22Rv1 (cell line): ENCODE data around the gene AMPH.
"Not testable (repeated sequence)": the region's sequence is repeated elsewhere in the genome, so short reads cannot be mapped to it uniquely, and the experiment has no call there.

Experiments
- ZFX ChIP-seq: fragments of 450-650 bp; IDR thresholded peaks from 2 replicates; pipeline ENCODE4 v1.6.1; 2017; ENCODE audit warnings: antibody characterized with exemption, borderline replicate concordance
- TF ChIP-seq, protein P1 (sequence below): fragments of 450-650 bp; IDR thresholded peaks from 2 replicates; pipeline ENCODE4 v1.5.1; 2017; ENCODE audit warnings: mild to moderate bottlenecking

DNA sequence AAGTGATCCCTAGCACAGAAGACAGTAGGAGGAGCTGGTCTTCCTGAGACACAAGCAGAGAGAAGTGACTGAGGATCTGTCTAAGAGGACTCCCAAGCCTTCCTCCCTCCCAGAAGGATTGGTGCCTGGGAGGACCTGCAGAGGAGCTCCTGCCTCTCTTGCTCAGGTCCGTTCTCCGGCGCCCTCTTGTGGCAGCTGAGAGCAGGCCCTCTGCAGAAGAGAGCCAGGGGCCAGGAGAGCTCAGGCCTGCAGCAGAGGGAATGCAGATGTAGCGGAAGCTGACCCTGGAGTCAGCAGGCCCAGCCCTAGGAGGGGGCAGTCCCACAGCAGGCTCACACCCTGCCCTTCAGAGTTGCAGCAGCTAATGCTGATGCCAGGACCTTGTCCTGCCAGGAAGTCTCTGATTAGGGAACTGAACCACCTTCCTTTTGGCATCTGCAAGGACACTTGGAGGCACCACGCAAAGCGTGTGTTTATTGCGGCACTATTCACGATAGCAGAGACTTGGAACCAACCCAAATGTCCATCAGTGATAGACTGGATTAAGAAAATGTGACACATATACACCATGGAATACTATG, 276.8 kb downstream of the AMPH start:
- TF ChIP-seq, protein P1, sequence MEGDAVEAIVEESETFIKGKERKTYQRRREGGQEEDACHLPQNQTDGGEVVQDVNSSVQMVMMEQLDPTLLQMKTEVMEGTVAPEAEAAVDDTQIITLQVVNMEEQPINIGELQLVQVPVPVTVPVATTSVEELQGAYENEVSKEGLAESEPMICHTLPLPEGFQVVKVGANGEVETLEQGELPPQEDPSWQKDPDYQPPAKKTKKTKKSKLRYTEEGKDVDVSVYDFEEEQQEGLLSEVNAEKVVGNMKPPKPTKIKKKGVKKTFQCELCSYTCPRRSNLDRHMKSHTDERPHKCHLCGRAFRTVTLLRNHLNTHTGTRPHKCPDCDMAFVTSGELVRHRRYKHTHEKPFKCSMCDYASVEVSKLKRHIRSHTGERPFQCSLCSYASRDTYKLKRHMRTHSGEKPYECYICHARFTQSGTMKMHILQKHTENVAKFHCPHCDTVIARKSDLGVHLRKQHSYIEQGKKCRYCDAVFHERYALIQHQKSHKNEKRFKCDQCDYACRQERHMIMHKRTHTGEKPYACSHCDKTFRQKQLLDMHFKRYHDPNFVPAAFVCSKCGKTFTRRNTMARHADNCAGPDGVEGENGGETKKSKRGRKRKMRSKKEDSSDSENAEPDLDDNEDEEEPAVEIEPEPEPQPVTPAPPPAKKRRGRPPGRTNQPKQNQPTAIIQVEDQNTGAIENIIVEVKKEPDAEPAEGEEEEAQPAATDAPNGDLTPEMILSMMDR, result peak; percentile 90
- TF ChIP-seq ZFX, result not testable (repeated sequence)
